GM19455 (cell line): ENCODE data around the gene NPTX1.

ENCODE experiments used
- ATAC-seq: cut with Tn5 transposase; IDR thresholded peaks from one replicate; pipeline ENCODE4 v1.9.1; 2021; ENCODE audit not compliant: unreplicated experiment

Gene NPTX1

GRCh38 chr17:80428363-80428762 lies 48.0 kb downstream of the NPTX1 start:
- no peak for ATAC-seq

GRCh38 chr17:80427366-80428282 lies 48.8 kb downstream of the NPTX1 start:
- ATAC-seq, result no peak

- ATAC-seq, result no peak
Measured at GRCh38 chr17:80426671-80427326, 49.6 kb downstream of the NPTX1 start.

GRCh38 chr17:80425835-80426426 lies 50.5 kb downstream of the NPTX1 start:
- no peak for ATAC-seq

GRCh38 chr17:80424878-80425765 lies 51.3 kb downstream of the NPTX1 start:
- ATAC-seq, result no peak

- no peak for ATAC-seq
Measured at GRCh38 chr17:80424261-80424660, 52.1 kb downstream of the NPTX1 start.

- no peak for ATAC-seq
Measured at GRCh38 chr17:80423536-80424225, 52.7 kb downstream of the NPTX1 start.

- ATAC-seq, result no peak
Measured at GRCh38 chr17:80422981-80423380, 53.4 kb downstream of the NPTX1 start.

- ATAC-seq, result no peak
Measured at GRCh38 chr17:80422276-80422675, 54.1 kb downstream of the NPTX1 start.

GRCh38 chr17:80421381-80422090 lies 54.9 kb downstream of the NPTX1 start:
- no peak for ATAC-seq

GRCh38 chr17:80419255-80419654 lies 57.2 kb downstream of the NPTX1 start:
- no peak for ATAC-seq

GRCh38 chr17:80418589-80418988 lies 57.8 kb downstream of the NPTX1 start:
- ATAC-seq, result no peak
